PC-9 (cell line): Measurements from ENCODE around the gene TTL.

Source experiments
- CTCF ChIP-seq: fragments of 200-600 bp; sonication (generic); conservative IDR thresholded peaks from 2 replicates; pipeline ENCODE4 v1.6.1; 2017; ENCODE audit warnings: mixed run types, antibody characterized with exemption, mild to moderate bottlenecking, moderate library complexity
- EZH2 ChIP-seq: fragments of 200-600 bp; sonication (generic); IDR thresholded peaks from 2 replicates; pipeline ENCODE4 v1.8.0; 2017; ENCODE audit warnings: antibody characterized with exemption, low read depth

GRCh38 chr2:112528541-112528940 is 46.6 kb downstream of the TTL start:
- TF ChIP-seq EZH2 (no peak), CTCF (no peak)
